Neutrophil (primary cell): ENCODE results near the gene TMC8.

Experiments used
- H3K27ac ChIP-seq: fragments of 200-600 bp; sonication (generic); 2 replicates; pipeline ENCODE4 v1.5.1; 2016; ENCODE audit warnings: mild to moderate bottlenecking, moderate library complexity
- H3K27me3 ChIP-seq: fragments of 200-600 bp; sonication (generic); 2 replicates; pipeline ENCODE4 v1.6.0; 2016; ENCODE audit warnings: mild to moderate bottlenecking
- H3K36me3 ChIP-seq: fragments of 200-600 bp; sonication (generic); 2 replicates; pipeline ENCODE4 v1.5.1; 2017
- H3K4me1 ChIP-seq, 2 experiments: fragments of 200-600 bp in 1 of 2; sonication (generic) in 1 of 2; 1 replicate in 1 of 2; 2 replicates in 1 of 2; pipeline versions ENCODE4 v1.5.1 to v1.6.1; 2013 to 2016; ENCODE audit warnings: low read depth in 1 of 2, low read length in 1 of 2, mild to moderate bottlenecking in 1 of 2, moderate library complexity in 1 of 2; ENCODE audit not compliant: control insufficient read depth in 1 of 2, insufficient read depth in 1 of 2
- H3K4me3 ChIP-seq, 2 experiments: fragments of 200-600 bp in 1 of 2; sonication (generic) in 1 of 2; 1 replicate in 1 of 2; 2 replicates in 1 of 2; pipeline ENCODE4 v1.5.1; 2013 to 2016; ENCODE audit warnings: low read depth in 1 of 2, low read length in 1 of 2, mild to moderate bottlenecking in 1 of 2, moderate library complexity in 1 of 2
- H3K9me3 ChIP-seq: fragments of 200-600 bp; sonication (generic); 2 replicates; pipeline ENCODE4 v1.5.1; 2016
- CTCF ChIP-seq: fragments of 200-600 bp; sonication (generic); IDR thresholded peaks from 2 replicates; pipeline ENCODE4 v1.5.1; 2016; ENCODE audit warnings: antibody characterized with exemption

The TMC8 gene

GRCh38 chr17:78118801-78119241, 11.8 kb upstream of the TMC8 start:
- peaks cover 88% of the 10 kb centered on the region for H3K36me3 ChIP-seq
- no peak for TF ChIP-seq CTCF
- H3K27me3 ChIP-seq = no peaks in the 10 kb centered on the region
- no peaks in the 10 kb centered on the region for H3K9me3 ChIP-seq
- no peak overlapping the region for H3K4me3 ChIP-seq
- H3K4me1 ChIP-seq = peaks cover 39 to 63% of the 10 kb centered on the region in 2 experiments
- H3K27ac ChIP-seq = peak overlapping the region; percentile 32

- Histone ChIP-seq H3K27me3 (no peaks in the 10 kb centered on the region), H3K27ac (peak overlapping the region; percentile 78), H3K9me3 (no peaks in the 10 kb centered on the region), H3K36me3 (peaks cover 91% of the 10 kb centered on the region), H3K4me3 (peak overlapping the region in 1 of 2 experiments; percentile 53), H3K4me1 (peaks cover 44 to 69% of the 10 kb centered on the region in 2 experiments)
- no peak for TF ChIP-seq CTCF
Observed at GRCh38 chr17:78120537-78120936, 10.0 kb upstream of the TMC8 start.

DNA sequence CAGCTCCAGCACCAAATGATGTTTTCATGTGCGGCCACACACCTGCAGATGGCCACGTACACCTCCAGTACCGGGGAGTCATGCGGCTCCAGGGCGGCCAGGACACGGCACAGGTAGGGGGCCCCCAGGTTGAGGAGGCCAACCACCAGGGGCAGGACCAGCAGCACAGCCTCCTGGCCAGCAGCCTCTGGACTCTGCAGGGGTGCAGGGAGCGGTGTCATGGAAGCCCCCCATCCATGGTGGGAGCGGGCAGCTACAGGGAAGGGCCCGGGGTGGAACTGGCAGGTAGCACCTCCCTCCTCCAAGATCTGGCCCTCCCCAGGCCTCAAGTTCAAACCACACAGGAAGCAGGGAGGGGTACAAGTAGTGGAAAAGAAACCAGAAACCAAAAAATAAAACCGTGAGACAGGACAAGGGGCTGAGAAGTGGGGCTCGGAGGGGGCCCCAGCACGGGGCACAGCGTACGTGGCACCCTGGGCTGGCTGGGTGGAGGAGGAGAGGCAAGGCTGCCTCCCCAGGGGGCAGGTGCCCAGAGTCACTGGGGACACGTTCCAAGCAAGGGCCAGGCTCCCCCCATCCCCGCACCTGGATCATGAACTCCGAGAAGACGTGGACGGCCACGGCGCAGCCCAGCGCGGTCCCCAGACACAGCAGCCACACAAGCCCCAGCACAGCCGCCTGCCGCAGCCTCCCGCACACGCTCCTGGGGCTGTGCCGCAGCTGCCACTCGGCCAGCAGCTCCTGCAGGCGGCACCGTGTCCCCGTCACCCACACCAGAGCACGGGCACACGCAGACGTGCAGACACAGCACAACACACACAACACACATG, 9.4 kb upstream of the TMC8 start:
- no peak for TF ChIP-seq CTCF
- H3K4me3 ChIP-seq = peak overlapping the region; percentile 5 to 53
- no peaks in the 10 kb centered on the region for H3K9me3 ChIP-seq
- H3K36me3 ChIP-seq = peaks cover 95% of the 10 kb centered on the region
- no peaks in the 10 kb centered on the region for H3K27me3 ChIP-seq
- peaks cover 48 to 75% of the 10 kb centered on the region in 2 experiments for H3K4me1 ChIP-seq
- peak overlapping the region; percentile 78 for H3K27ac ChIP-seq

DNA sequence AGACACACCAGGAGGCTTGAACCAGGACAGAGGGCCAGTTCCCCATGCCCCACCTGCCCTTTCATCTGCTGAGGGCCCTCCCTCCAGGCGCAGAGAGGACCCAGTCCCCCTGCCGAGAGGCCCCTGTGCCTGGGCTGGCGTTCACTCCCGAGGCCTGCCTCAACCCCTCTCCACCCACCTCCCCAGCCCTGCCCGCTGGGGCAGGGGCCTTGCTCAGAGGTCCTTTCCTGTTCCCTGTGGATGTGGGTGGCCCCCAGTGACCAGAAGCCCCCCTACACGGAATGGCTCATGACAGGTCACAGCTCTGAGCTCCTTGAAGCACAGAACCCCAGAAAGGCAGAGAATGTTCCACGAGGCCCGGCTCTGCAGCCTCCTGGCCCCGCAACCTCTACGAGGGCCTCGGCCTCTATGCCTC, 8.8 kb upstream of the TMC8 start:
- Histone ChIP-seq H3K27me3 (no peaks in the 10 kb centered on the region), H3K36me3 (peaks cover 92% of the 10 kb centered on the region), H3K9me3 (no peaks in the 10 kb centered on the region), H3K4me1 (peaks cover 54 to 82% of the 10 kb centered on the region in 2 experiments), H3K4me3 (peak overlapping the region; percentile 5 to 53), H3K27ac (peak overlapping the region; percentile 78)
- TF ChIP-seq CTCF = no peak

GRCh38 chr17:78122216-78122930, 8.2 kb upstream of the TMC8 start:
- peaks cover 86% of the 10 kb centered on the region for H3K36me3 ChIP-seq
- H3K27me3 ChIP-seq = no peaks in the 10 kb centered on the region
- no peaks in the 10 kb centered on the region for H3K9me3 ChIP-seq
- H3K27ac ChIP-seq = peak overlapping the region; percentile 78
- no peak for TF ChIP-seq CTCF
- peaks cover 59 to 83% of the 10 kb centered on the region in 2 experiments for H3K4me1 ChIP-seq
- peak overlapping the region in 1 of 2 experiments; percentile 53 for H3K4me3 ChIP-seq
